GM12891 (cell line): Measurements from ENCODE around the gene CTTNBP2NL.

Experiments used
- PAX5 ChIP-seq: IDR thresholded peaks from 2 replicates; pipeline ENCODE4 v1.6.1; 2011; ENCODE audit warnings: low read length, moderate library complexity, mild to moderate bottlenecking; ENCODE audit not compliant: insufficient read depth, severe bottlenecking
- POLR2A ChIP-seq: IDR thresholded peaks from 2 replicates; pipeline ENCODE4 v1.6.1; 2011; ENCODE audit warnings: low read depth, low read length, control low read depth
- POLR2AphosphoS5 ChIP-seq: IDR thresholded peaks from 2 replicates; pipeline ENCODE4 v1.6.1; 2011; ENCODE audit warnings: low read depth, low read length, control low read depth
- POU2F2 ChIP-seq: IDR thresholded peaks from 2 replicates; pipeline ENCODE4 v1.6.1; 2011; ENCODE audit warnings: low read depth, mild to moderate bottlenecking, control low read depth, low read length, moderate library complexity
- TAF1 ChIP-seq: IDR thresholded peaks from 2 replicates; pipeline ENCODE4 v1.6.1; 2011; ENCODE audit warnings: low read depth, low read length, control low read depth

DNA sequence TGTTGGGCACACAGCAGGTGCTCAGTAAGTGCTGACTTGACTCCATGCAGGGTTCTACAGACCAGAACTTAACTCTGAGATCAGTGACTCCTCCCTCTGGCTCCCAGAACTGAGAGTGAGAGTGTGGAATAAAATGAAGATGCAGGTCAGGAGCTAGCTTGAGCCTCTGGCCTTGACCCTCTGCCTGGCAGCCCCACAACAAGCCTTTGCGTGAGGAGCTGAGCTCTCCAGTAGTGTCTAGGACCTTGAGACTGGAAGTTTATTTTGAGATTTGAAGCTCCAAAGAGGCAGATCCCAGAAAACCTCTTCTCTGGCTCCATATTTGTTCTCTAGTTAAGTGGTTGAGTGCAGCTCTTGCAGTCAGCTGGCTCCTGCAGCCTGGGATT is 109.4 kb downstream of the CTTNBP2NL start:
- TF ChIP-seq POLR2A (no peak), POLR2AphosphoS5 (no peak), PAX5 (no peak), POU2F2 (no peak), TAF1 (no peak)
